Left ventricle myocardium inferior (tissue), 1 donor: Measurements from ENCODE around the gene AGAP9. TPM values are rescaled to one million over a fixed set of nuclear protein-coding genes. Genes with fewer than 3 reads are reported as not detected.

Experiments used
- DNase-seq: peaks from one replicate; pipeline ENCODE4 v3.0.0-alpha.2; 2020
- H3K27ac ChIP-seq: fragments of 200-600 bp; replicated peaks from 2 replicates; pipeline ENCODE4 v1.8.0; 2021
- H3K27me3 ChIP-seq: fragments of 200-600 bp; 2 replicates; pipeline ENCODE4 v1.8.0; 2021; ENCODE audit warnings: low read depth
- H3K36me3 ChIP-seq: fragments of 200-600 bp; 2 replicates; pipeline ENCODE4 v1.8.0; 2021
- H3K4me1 ChIP-seq: fragments of 200-600 bp; 2 replicates; pipeline ENCODE4 v1.8.0; 2021
- H3K4me3 ChIP-seq: fragments of 200-600 bp; 2 replicates; pipeline ENCODE4 v1.8.0; 2021; ENCODE audit warnings: mild to moderate bottlenecking, moderate library complexity
- H3K9me3 ChIP-seq: fragments of 200-600 bp; replicated peaks from 2 replicates; pipeline ENCODE4 v1.8.0; 2021
- CTCF ChIP-seq: fragments of 200-600 bp; IDR thresholded peaks from 2 replicates; pipeline ENCODE4 v1.8.0; 2021; ENCODE audit warnings: antibody characterized with exemption, mild to moderate bottlenecking, borderline replicate concordance
- intact Hi-C: fragments of 100-400 bp; cut with micrococcal nuclease; formaldehyde crosslinking; loops from one replicate; pipeline ENCODE4 v1.11.0; 2022
- total RNA-seq: library from RNA; stranded (reverse); fragmentation: NEBNext Ultra II Directional; extraction: Animal tissue kit (Norgen Biotek cat#: 25700); gene quantifications from one replicate; pipeline ENCODE4 v1.2.1, GENCODE V29; 2021
- donor health status: DM: no; HTN: yes; CAD: no; lungs with severe emphysema.

The AGAP9 gene
- total RNA-seq, 1 donor from 2014 or later: 1.6 TPM

- Histone ChIP-seq H3K36me3 (no peaks in the 10 kb centered on the region), H3K27me3 (peaks cover 17% of the 10 kb centered on the region), H3K9me3 (no peaks in the 10 kb centered on the region), H3K4me3 (no peak overlapping the region), H3K27ac (no peak overlapping the region), H3K4me1 (no peaks in the 10 kb centered on the region)
- TF ChIP-seq CTCF: no peak
- intact Hi-C loops: no loop called here
- no peak for DNase-seq
These were observed 70.8 kb downstream of the AGAP9 start for GRCh38 chr10:47452495-47453140.

- no peaks in the 10 kb centered on the region for H3K36me3 ChIP-seq
- H3K9me3 ChIP-seq: peaks cover under 1% of the 10 kb centered on the region
- no peak overlapping the region for H3K4me3 ChIP-seq
- peaks cover 17% of the 10 kb centered on the region for H3K27me3 ChIP-seq
- DNase-seq: no peak
- intact Hi-C loops: no loop called here
- H3K4me1 ChIP-seq: no peaks in the 10 kb centered on the region
- no peak overlapping the region for H3K27ac ChIP-seq
- no peak for TF ChIP-seq CTCF
These were observed 71.4 kb downstream of the AGAP9 start for GRCh38 chr10:47451998-47452494.

Other genes starting within 250 kb of the AGAP9 start
- 0.22 TPM for gene GDF10, start 223.4 kb downstream of the AGAP9 start, total RNA-seq
- not detected for gene GDF2, start 201.2 kb downstream of the AGAP9 start, total RNA-seq
- gene RBP3, start 175.3 kb downstream of the AGAP9 start, total RNA-seq: not detected
- gene ZNF488, start 139.3 kb downstream of the AGAP9 start, total RNA-seq: 0.05 TPM
- not detected for gene ANXA8, start 39.5 kb downstream of the AGAP9 start, total RNA-seq
- not detected for gene FAM25G, start 31.9 kb downstream of the AGAP9 start, total RNA-seq
- 0.93 TPM for gene SYT15B, start 240.0 kb upstream of the AGAP9 start, total RNA-seq